ENCODE results near the gene PDS5B.

DNA sequence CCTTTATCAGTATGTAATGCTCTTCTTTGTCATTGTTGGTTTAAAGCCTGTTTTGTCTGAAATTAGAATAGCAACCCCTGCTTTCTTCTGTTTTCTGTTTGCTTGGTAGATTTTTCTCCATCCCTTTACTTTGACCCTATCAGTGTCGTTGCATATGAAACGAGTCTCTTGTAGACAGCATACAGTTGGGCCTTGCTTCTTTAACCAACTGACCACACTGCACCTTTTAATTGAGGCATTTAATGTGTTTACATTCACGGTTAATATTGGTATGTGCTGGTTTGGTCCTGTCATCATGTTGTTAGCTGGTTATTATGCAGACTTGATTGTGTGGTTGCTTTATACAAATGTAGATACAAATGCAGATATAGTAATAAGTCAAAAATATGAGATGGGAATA, 71.1 kb downstream of the PDS5B start:
- no peak for TF ChIP-seq POLR2A (IDR thresholded peaks at IDR 0.05; ENCODE audit: borderline replicate concordance, extremely low read depth, insufficient read depth, insufficient read length)
- TF ChIP-seq CEBPB (IDR thresholded peaks at IDR 0.05; ENCODE audit: low read depth) = no peak
- TF ChIP-seq ZNF274 (IDR thresholded peaks at IDR 0.05; ENCODE audit: low read depth, low read length) = no peak
- TF ChIP-seq, protein P1, sequence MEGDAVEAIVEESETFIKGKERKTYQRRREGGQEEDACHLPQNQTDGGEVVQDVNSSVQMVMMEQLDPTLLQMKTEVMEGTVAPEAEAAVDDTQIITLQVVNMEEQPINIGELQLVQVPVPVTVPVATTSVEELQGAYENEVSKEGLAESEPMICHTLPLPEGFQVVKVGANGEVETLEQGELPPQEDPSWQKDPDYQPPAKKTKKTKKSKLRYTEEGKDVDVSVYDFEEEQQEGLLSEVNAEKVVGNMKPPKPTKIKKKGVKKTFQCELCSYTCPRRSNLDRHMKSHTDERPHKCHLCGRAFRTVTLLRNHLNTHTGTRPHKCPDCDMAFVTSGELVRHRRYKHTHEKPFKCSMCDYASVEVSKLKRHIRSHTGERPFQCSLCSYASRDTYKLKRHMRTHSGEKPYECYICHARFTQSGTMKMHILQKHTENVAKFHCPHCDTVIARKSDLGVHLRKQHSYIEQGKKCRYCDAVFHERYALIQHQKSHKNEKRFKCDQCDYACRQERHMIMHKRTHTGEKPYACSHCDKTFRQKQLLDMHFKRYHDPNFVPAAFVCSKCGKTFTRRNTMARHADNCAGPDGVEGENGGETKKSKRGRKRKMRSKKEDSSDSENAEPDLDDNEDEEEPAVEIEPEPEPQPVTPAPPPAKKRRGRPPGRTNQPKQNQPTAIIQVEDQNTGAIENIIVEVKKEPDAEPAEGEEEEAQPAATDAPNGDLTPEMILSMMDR (IDR thresholded peaks at IDR 0.05 in 2 of 3, conservative IDR thresholded peaks at IDR 0.05 in 1 of 3; ENCODE audit: borderline replicate concordance in 1 of 3, insufficient read depth in 1 of 3, low read depth in 2 of 3, low read length in 2 of 3) = no peak
- no peak for TF ChIP-seq SP1 (IDR thresholded peaks at IDR 0.05; ENCODE audit: low read depth)

Data from HCT116 (cell line).